ENCODE data around the gene LPCAT2.

DNA sequence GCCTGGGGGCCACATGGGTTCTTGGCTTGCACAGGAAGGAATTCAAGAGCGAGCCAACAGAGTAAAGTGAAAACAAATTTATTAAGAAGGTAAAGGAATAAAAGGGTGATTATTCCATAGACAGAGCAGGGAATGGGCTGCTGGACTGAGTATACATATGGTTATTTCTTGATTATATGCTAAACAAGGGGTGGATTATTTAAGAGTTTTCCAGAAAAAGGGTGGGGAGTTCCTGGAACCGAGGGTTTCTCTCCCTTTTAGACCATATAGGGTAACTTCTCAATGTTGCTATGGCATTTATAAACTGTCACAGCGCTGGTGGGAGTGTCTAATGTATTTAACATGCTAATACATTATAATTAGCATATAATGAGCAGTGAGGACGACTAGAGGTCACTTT lies 27.8 kb upstream of the LPCAT2 start:
- TF ChIP-seq, protein P1, sequence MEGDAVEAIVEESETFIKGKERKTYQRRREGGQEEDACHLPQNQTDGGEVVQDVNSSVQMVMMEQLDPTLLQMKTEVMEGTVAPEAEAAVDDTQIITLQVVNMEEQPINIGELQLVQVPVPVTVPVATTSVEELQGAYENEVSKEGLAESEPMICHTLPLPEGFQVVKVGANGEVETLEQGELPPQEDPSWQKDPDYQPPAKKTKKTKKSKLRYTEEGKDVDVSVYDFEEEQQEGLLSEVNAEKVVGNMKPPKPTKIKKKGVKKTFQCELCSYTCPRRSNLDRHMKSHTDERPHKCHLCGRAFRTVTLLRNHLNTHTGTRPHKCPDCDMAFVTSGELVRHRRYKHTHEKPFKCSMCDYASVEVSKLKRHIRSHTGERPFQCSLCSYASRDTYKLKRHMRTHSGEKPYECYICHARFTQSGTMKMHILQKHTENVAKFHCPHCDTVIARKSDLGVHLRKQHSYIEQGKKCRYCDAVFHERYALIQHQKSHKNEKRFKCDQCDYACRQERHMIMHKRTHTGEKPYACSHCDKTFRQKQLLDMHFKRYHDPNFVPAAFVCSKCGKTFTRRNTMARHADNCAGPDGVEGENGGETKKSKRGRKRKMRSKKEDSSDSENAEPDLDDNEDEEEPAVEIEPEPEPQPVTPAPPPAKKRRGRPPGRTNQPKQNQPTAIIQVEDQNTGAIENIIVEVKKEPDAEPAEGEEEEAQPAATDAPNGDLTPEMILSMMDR (IDR thresholded peaks at IDR 0.05) = no peak
- TF ChIP-seq, protein P2, sequence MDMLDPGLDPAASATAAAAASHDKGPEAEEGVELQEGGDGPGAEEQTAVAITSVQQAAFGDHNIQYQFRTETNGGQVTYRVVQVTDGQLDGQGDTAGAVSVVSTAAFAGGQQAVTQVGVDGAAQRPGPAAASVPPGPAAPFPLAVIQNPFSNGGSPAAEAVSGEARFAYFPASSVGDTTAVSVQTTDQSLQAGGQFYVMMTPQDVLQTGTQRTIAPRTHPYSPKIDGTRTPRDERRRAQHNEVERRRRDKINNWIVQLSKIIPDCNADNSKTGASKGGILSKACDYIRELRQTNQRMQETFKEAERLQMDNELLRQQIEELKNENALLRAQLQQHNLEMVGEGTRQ (IDR thresholded peaks at IDR 0.05) = no peak
